Uterus (tissue), 4 donors: ENCODE results near the gene RBMS3. TPM values are rescaled to one million over a fixed set of nuclear protein-coding genes. Genes with fewer than 3 reads are reported as not detected.

Experiments
- DNase-seq, 2 donors: peaks; one replicate each; pipeline ENCODE4 v3.0.0-alpha.2; 2019 to 2020
- H3K27ac ChIP-seq, 2 donors: fragments of 200-600 bp; sonication (generic); 1 replicate in 1 of 2; 2 replicates in 1 of 2; pipeline ENCODE4 v1.5.1; 2016 to 2018
- H3K27me3 ChIP-seq, 2 donors: fragments of 200-600 bp; sonication (generic); one replicate each; pipeline ENCODE4 v1.5.1; 2018 to 2019; ENCODE audit warnings: control low read depth in 1 of 2
- H3K36me3 ChIP-seq, 2 donors: fragments of 200-600 bp; sonication (generic); one replicate each; pipeline ENCODE4 v1.5.1; 2019; ENCODE audit warnings: control low read depth in 1 of 2
- H3K4me1 ChIP-seq, 2 donors: fragments of 200-600 bp; sonication (generic); one replicate each; pipeline ENCODE4 v1.5.1; 2018 to 2019; ENCODE audit warnings: control low read depth in 1 of 2
- H3K4me3 ChIP-seq, 2 donors: fragments of 200-600 bp; sonication (generic); 1 replicate in 1 of 2; 2 replicates in 1 of 2; pipeline ENCODE4 v1.5.1; 2018 to 2019; ENCODE audit warnings: mild to moderate bottlenecking in 1 of 2
- H3K9me3 ChIP-seq, 2 donors: fragments of 200-600 bp; sonication (generic); one replicate each; pipeline ENCODE4 v1.5.1; 2019; ENCODE audit warnings: control low read depth in 1 of 2
- CTCF ChIP-seq, 4 experiments: fragments of 200-600 bp in 2 of 4; fragments of 450-650 bp in 2 of 4; sonication (generic) in 2 of 4; IDR thresholded peaks; one replicate each; pipeline ENCODE4 v1.5.1; 2016 to 2019; ENCODE audit warnings: antibody characterized with exemption in 4 of 4, mild to moderate bottlenecking in 2 of 4, moderate library complexity in 1 of 4
- POLR2A ChIP-seq, 2 donors: fragments of 450-650 bp; IDR thresholded peaks; one replicate each; pipeline ENCODE4 v1.6.1; 2016; ENCODE audit warnings: antibody characterized with exemption in 2 of 2, mild to moderate bottlenecking in 1 of 2, moderate library complexity in 1 of 2
- intact Hi-C: fragments of 100-400 bp; cut with DNase I; formaldehyde crosslinking; loops from one replicate; pipeline ENCODE4 v1.15.1; 2023; ENCODE audit warnings: low total_unique reads
- total RNA-seq, 4 donors: library from RNA; depleted of rRNA in 3 of 4; stranded (reverse); fragments of >200 nt in 3 of 4; gene quantifications; one replicate each; pipeline versions ENCODE4 v1.1.0 to v1.2.4, GENCODE V29; 2014 to 2023
- donor health status: DM: yes; HTN: yes; CAD: no.

Gene RBMS3
- total RNA-seq, 4 donors from 2014 or later: 45.9 to 113 (median 75.4) TPM

GRCh38 chr3:29973763-29974162 is 692.9 kb downstream of the RBMS3 start:
- TF ChIP-seq CTCF (IDR thresholded peaks at IDR 0.05): no peak
- TF ChIP-seq POLR2A (IDR thresholded peaks at IDR 0.05): no peak

GRCh38 chr3:29976871-29977270 is 696.0 kb downstream of the RBMS3 start:
- H3K9me3 ChIP-seq: peaks cover 0 to 3% of the 10 kb centered on the region in 2 donors
- DNase-seq: no peak
- H3K4me1 ChIP-seq: no peaks in the 10 kb centered on the region
- H3K27me3 ChIP-seq: no peaks in the 10 kb centered on the region
- H3K27ac ChIP-seq: no peak overlapping the region
- no peaks in the 10 kb centered on the region for H3K36me3 ChIP-seq
- intact Hi-C loops: no loop called here
- H3K4me3 ChIP-seq: no peak overlapping the region
- TF ChIP-seq POLR2A (IDR thresholded peaks at IDR 0.05) (no peak), CTCF (IDR thresholded peaks at IDR 0.05) (no peak)

More at GRCh38 chr3:29973763-29974162, 692.9 kb downstream of the RBMS3 start:
- peaks cover 0 to 3% of the 10 kb centered on the region in 2 donors for H3K9me3 ChIP-seq
- DNase-seq: no peak
- H3K27me3 ChIP-seq: no peaks in the 10 kb centered on the region
- H3K4me1 ChIP-seq: no peaks in the 10 kb centered on the region
- H3K36me3 ChIP-seq: no peaks in the 10 kb centered on the region
- intact Hi-C loops: no loop called here
- no peak overlapping the region for H3K4me3 ChIP-seq
- H3K27ac ChIP-seq: no peak overlapping the region

GRCh38 chr3:29977360-29977759 is 696.5 kb downstream of the RBMS3 start:
- DNase-seq: no peak
- no peak for TF ChIP-seq CTCF (IDR thresholded peaks at IDR 0.05)
- no peak for TF ChIP-seq POLR2A (IDR thresholded peaks at IDR 0.05)
- intact Hi-C loops: no loop called here
- Histone ChIP-seq H3K4me3 (no peak overlapping the region), H3K27me3 (no peaks in the 10 kb centered on the region), H3K9me3 (peaks cover 0 to 3% of the 10 kb centered on the region in 2 donors), H3K4me1 (no peaks in the 10 kb centered on the region), H3K36me3 (no peaks in the 10 kb centered on the region), H3K27ac (no peak overlapping the region)

- intact Hi-C loops: no loop called here
These were observed 697.2 kb downstream of the RBMS3 start for GRCh38 chr3:29978036-29978435.

GRCh38 chr3:29991198-29991597 is 710.3 kb downstream of the RBMS3 start:
- TF ChIP-seq CTCF (IDR thresholded peaks at IDR 0.05) (no peak), POLR2A (IDR thresholded peaks at IDR 0.05) (no peak)
- Histone ChIP-seq H3K4me3 (no peak overlapping the region), H3K9me3 (no peaks in the 10 kb centered on the region), H3K4me1 (no peaks in the 10 kb centered on the region), H3K27me3 (no peaks in the 10 kb centered on the region), H3K36me3 (no peaks in the 10 kb centered on the region), H3K27ac (no peak overlapping the region)
- intact Hi-C loops: no loop called here
- DNase-seq: no peak

More at GRCh38 chr3:29978036-29978435, 697.2 kb downstream of the RBMS3 start:
- Histone ChIP-seq H3K36me3 (no peaks in the 10 kb centered on the region), H3K4me3 (no peak overlapping the region), H3K27ac (no peak overlapping the region), H3K4me1 (no peaks in the 10 kb centered on the region), H3K9me3 (peaks cover 0 to 3% of the 10 kb centered on the region in 2 donors), H3K27me3 (no peaks in the 10 kb centered on the region)
- DNase-seq: no peak
- TF ChIP-seq POLR2A (IDR thresholded peaks at IDR 0.05) (no peak), CTCF (IDR thresholded peaks at IDR 0.05) (no peak)
